Measurements from ENCODE around the gene STOML1. TPM values are rescaled to one million over a fixed set of nuclear protein-coding genes. Genes with fewer than 3 reads are reported as not detected.

Gene STOML1
- total RNA-seq, 2 experiments from 2014 or later: 8.0 to 8.9 TPM

GRCh38 chr15:73949496-73949895 is 42.6 kb downstream of the STOML1 start:
- DNase-seq (ENCODE audit: low spot score): no peak
- H2AFZ ChIP-seq (ENCODE audit: low read length): no peak overlapping the region
- no peaks in the 10 kb centered on the region for H3K79me2 ChIP-seq (ENCODE audit: insufficient read depth, low read depth, low read length)
- CTCF ChIA-PET (ENCODE audit: unreplicated experiment): interaction anchor here (0.5 kb wide), 1 partner anchor 14 kb away, joined by 5 read pairs; no protein-coding TSS in a partner anchor
- H3K9me2 ChIP-seq (ENCODE audit: insufficient read depth, low read length): no peaks in the 10 kb centered on the region
- POLR2A ChIA-PET: no interaction called here
- intact Hi-C loops (cut with micrococcal nuclease; ENCODE audit: unreplicated experiment): no loop called here
- H3K27ac ChIP-seq (ENCODE audit: low read depth, low read length, poor library complexity, severe bottlenecking): no peak overlapping the region
- H3K4me1 ChIP-seq (ENCODE audit: insufficient read depth, low read length, poor library complexity, severe bottlenecking): no peaks in the 10 kb centered on the region
- BruUV-seq (replicated peaks): no TSS peak
- H3K9me3 ChIP-seq (ENCODE audit: low read length): no peaks in the 10 kb centered on the region
- H3K36me3 ChIP-seq (ENCODE audit: insufficient read depth, low read length): no peaks in the 10 kb centered on the region
- no peaks in the 10 kb centered on the region for H4K20me1 ChIP-seq (ENCODE audit: insufficient read depth, low read length)
- no peak for TF ChIP-seq EZH2phosphoT487 (IDR thresholded peaks at IDR 0.05; ENCODE audit: borderline replicate concordance, low read depth, low read length)
- TF ChIP-seq, protein P1, sequence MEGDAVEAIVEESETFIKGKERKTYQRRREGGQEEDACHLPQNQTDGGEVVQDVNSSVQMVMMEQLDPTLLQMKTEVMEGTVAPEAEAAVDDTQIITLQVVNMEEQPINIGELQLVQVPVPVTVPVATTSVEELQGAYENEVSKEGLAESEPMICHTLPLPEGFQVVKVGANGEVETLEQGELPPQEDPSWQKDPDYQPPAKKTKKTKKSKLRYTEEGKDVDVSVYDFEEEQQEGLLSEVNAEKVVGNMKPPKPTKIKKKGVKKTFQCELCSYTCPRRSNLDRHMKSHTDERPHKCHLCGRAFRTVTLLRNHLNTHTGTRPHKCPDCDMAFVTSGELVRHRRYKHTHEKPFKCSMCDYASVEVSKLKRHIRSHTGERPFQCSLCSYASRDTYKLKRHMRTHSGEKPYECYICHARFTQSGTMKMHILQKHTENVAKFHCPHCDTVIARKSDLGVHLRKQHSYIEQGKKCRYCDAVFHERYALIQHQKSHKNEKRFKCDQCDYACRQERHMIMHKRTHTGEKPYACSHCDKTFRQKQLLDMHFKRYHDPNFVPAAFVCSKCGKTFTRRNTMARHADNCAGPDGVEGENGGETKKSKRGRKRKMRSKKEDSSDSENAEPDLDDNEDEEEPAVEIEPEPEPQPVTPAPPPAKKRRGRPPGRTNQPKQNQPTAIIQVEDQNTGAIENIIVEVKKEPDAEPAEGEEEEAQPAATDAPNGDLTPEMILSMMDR (conservative IDR thresholded peaks at IDR 0.05; ENCODE audit: low read length): no peak
- H3K4me2 ChIP-seq (ENCODE audit: low read length): no peak overlapping the region
- H3K4me3 ChIP-seq (ENCODE audit: low read depth, low read length, poor library complexity, severe bottlenecking): no peak overlapping the region

- Histone ChIP-seq H3K9me3 (ENCODE audit: low read length) (no peaks in the 10 kb centered on the region), H3K9me2 (ENCODE audit: insufficient read depth, low read length) (no peaks in the 10 kb centered on the region), H3K4me3 (ENCODE audit: low read depth, low read length, poor library complexity, severe bottlenecking) (no peak overlapping the region), H3K27ac (ENCODE audit: low read depth, low read length, poor library complexity, severe bottlenecking) (no peak overlapping the region), H3K4me2 (ENCODE audit: low read length) (no peak overlapping the region), H3K4me1 (ENCODE audit: insufficient read depth, low read length, poor library complexity, severe bottlenecking) (no peaks in the 10 kb centered on the region), H2AFZ (ENCODE audit: low read length) (no peak overlapping the region), H3K36me3 (ENCODE audit: insufficient read depth, low read length) (no peaks in the 10 kb centered on the region), H3K79me2 (ENCODE audit: insufficient read depth, low read depth, low read length) (no peaks in the 10 kb centered on the region), H4K20me1 (ENCODE audit: insufficient read depth, low read length) (no peaks in the 10 kb centered on the region)
- TF ChIP-seq, protein P1 (conservative IDR thresholded peaks at IDR 0.05; ENCODE audit: low read length): no peak
- TF ChIP-seq EZH2phosphoT487 (IDR thresholded peaks at IDR 0.05; ENCODE audit: borderline replicate concordance, low read depth, low read length): no peak
- intact Hi-C loops (cut with micrococcal nuclease; ENCODE audit: unreplicated experiment): no loop called here
- BruUV-seq (replicated peaks): no TSS peak
- ChIA-PET CTCF (ENCODE audit: unreplicated experiment) (no interaction called here), POLR2A (no interaction called here)
- no peak for DNase-seq (ENCODE audit: low spot score)
These were observed 43.1 kb downstream of the STOML1 start for GRCh38 chr15:73948982-73949381.

DNA sequence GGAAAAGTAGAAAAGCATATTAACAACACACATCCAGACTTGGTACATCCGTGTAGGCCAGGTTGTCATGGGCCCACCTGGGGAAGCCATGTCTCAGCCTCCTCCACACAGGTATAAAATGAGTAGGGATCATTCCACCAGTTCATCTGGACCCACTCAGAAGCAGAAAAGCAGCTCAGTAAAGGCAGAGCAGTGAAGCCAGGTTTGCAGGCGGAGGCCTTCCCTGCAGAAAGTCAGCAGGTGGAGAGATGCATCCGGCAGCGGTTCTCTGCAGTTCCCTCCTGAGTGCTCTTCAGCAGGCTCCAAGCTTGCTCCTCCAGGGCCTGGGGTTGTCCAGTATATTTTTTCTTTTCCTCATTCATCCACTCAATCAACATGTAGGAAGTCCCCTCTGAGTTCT is 43.7 kb downstream of the STOML1 start:
- CTCF ChIA-PET (ENCODE audit: unreplicated experiment): no interaction called here
- DNase-seq (ENCODE audit: low spot score): no peak

More for the DNA sequence above, 43.7 kb downstream of the STOML1 start:
- POLR2A ChIA-PET: no interaction called here
- H3K9me3 ChIP-seq (ENCODE audit: low read length): no peaks in the 10 kb centered on the region
- no peak overlapping the region for H3K27ac ChIP-seq (ENCODE audit: low read depth, low read length, poor library complexity, severe bottlenecking)
- H4K20me1 ChIP-seq (ENCODE audit: insufficient read depth, low read length): no peaks in the 10 kb centered on the region
- intact Hi-C loops (cut with micrococcal nuclease; ENCODE audit: unreplicated experiment): no loop called here
- H3K4me3 ChIP-seq (ENCODE audit: low read depth, low read length, poor library complexity, severe bottlenecking): no peak overlapping the region
- no peaks in the 10 kb centered on the region for H3K9me2 ChIP-seq (ENCODE audit: insufficient read depth, low read length)
- no peaks in the 10 kb centered on the region for H3K36me3 ChIP-seq (ENCODE audit: insufficient read depth, low read length)
- no peaks in the 10 kb centered on the region for H3K79me2 ChIP-seq (ENCODE audit: insufficient read depth, low read depth, low read length)
- TF ChIP-seq, protein P1 (conservative IDR thresholded peaks at IDR 0.05; ENCODE audit: low read length): no peak
- TF ChIP-seq EZH2phosphoT487 (IDR thresholded peaks at IDR 0.05; ENCODE audit: borderline replicate concordance, low read depth, low read length): no peak
- BruUV-seq (replicated peaks): no TSS peak
- H3K4me1 ChIP-seq (ENCODE audit: insufficient read depth, low read length, poor library complexity, severe bottlenecking): no peaks in the 10 kb centered on the region
- no peak overlapping the region for H3K4me2 ChIP-seq (ENCODE audit: low read length)
- H2AFZ ChIP-seq (ENCODE audit: low read length): no peak overlapping the region

Data from OCI-LY7 (cell line).